ENCODE results near the gene PKNOX2. TPM values are rescaled to one million over a fixed set of nuclear protein-coding genes. Genes with fewer than 3 reads are reported as not detected.

The PKNOX2 gene
- total and polyA plus RNA-seq, 9 of the 15 experiments (the other 6 are each of a cell fraction or from before 2014, with no cell fraction given) = not detected

DNA sequence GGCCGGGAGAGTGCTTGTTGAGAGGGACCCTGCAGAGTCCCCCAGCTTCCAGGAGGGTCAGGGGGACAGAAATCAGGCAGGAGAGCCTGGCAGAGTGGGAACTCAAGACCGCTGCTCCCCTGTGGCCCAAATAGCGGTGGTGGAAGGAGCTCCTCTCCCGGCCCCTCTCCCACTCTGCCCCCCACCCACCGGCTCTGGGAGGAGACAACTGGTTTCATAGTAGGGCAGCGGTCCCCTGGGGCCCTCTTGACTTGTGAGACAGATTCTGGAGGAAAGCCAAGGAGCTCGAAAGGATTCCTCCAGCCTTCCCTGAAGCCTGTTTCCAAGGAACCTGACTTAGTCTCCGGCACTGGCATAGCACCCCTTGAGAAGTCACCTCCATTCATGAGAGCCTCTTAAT lies 10.1 kb downstream of the PKNOX2 start:
- H3K9ac ChIP-seq (ENCODE audit: insufficient read depth in 1 of 2, low read depth in 2 of 2, low read length in 2 of 2) = no peak overlapping the region
- H3K4me1 ChIP-seq (replicated peaks in 1 of 2; ENCODE audit: control insufficient read depth in 2 of 2, insufficient read depth in 2 of 2, low read length in 2 of 2) = peaks cover 0 to 2% of the 10 kb centered on the region in 2 experiments; a peak in 2 of 5 replicates
- H3K36me3 ChIP-seq (ENCODE audit: control insufficient read depth, insufficient read depth, low read length) = no peaks in the 10 kb centered on the region
- peaks cover 3% of the 10 kb centered on the region for H3K9me1 ChIP-seq (ENCODE audit: control insufficient read depth, insufficient read depth, low read length)
- no peak for FAIRE-seq
- no peaks in the 10 kb centered on the region for H4K20me1 ChIP-seq (replicated peaks; ENCODE audit: control insufficient read depth, insufficient read depth, low read length)
- ChIA-PET CTCF (ENCODE audit: low intra/inter-chr PET ratio) (no interaction called here), POLR2A (interaction anchor here (1.9 kb wide), 1 partner anchor 30 kb away, joined by 8 read pairs; no protein-coding TSS in a partner anchor)
- intact Hi-C loops (cut with micrococcal nuclease) = no loop called here
- H3K9me3 ChIP-seq (replicated peaks; ENCODE audit: control insufficient read depth, insufficient read depth, low read depth, low read length) = no peaks in the 10 kb centered on the region
- peaks cover 49 to 80% of the 10 kb centered on the region in 2 experiments for H3K27me3 ChIP-seq (ENCODE audit: control insufficient read depth in 2 of 2, insufficient read depth in 2 of 2, low read length in 2 of 2)
- no peak overlapping the region for H3K27ac ChIP-seq (ENCODE audit: extremely low read depth, low read depth, low read length)
- in situ Hi-C loops (cut with MboI) = no loop called here
- no peak overlapping the region for H2AFZ ChIP-seq (ENCODE audit: low read depth, low read length)
- no TSS peak for BruUV-seq (replicated peaks)
- no peak overlapping the region for H3K4me3 ChIP-seq
- no peak overlapping the region for H3K4me2 ChIP-seq (ENCODE audit: insufficient read depth, low read length)
- no peaks in the 10 kb centered on the region for H3K79me2 ChIP-seq (ENCODE audit: control insufficient read depth, insufficient read depth, low read length)
- DNase-seq (ENCODE audit: extremely low read depth in 1 of 4, low spot score in 3 of 4) = no peak
- no peak for ATAC-seq
- WGBS (ENCODE audit: insufficient coverage, low coverage, missing lambda C conversion rate) = 2% methylated on average over 8 of the region's 8 CpGs
- no peak for TF ChIP-seq SPI1 (IDR thresholded peaks at IDR 0.05; ENCODE audit: borderline replicate concordance, low read depth, low read length)
- TF ChIP-seq RBBP5 (IDR thresholded peaks at IDR 0.05; ENCODE audit: borderline replicate concordance, insufficient read depth, low read length, poor library complexity, severe bottlenecking) = no peak
- TF ChIP-seq TOE1 (IDR thresholded peaks at IDR 0.05; ENCODE audit: borderline replicate concordance) = no peak
- TF ChIP-seq TOE1 (CRISPR knock-in tag; IDR thresholded peaks at IDR 0.05; ENCODE audit: borderline replicate concordance, low read depth) = no peak
- TF ChIP-seq MTF1 (CRISPR knock-in tag; IDR thresholded peaks at IDR 0.05; ENCODE audit: borderline replicate concordance) = no peak
- TF ChIP-seq, protein P1, sequence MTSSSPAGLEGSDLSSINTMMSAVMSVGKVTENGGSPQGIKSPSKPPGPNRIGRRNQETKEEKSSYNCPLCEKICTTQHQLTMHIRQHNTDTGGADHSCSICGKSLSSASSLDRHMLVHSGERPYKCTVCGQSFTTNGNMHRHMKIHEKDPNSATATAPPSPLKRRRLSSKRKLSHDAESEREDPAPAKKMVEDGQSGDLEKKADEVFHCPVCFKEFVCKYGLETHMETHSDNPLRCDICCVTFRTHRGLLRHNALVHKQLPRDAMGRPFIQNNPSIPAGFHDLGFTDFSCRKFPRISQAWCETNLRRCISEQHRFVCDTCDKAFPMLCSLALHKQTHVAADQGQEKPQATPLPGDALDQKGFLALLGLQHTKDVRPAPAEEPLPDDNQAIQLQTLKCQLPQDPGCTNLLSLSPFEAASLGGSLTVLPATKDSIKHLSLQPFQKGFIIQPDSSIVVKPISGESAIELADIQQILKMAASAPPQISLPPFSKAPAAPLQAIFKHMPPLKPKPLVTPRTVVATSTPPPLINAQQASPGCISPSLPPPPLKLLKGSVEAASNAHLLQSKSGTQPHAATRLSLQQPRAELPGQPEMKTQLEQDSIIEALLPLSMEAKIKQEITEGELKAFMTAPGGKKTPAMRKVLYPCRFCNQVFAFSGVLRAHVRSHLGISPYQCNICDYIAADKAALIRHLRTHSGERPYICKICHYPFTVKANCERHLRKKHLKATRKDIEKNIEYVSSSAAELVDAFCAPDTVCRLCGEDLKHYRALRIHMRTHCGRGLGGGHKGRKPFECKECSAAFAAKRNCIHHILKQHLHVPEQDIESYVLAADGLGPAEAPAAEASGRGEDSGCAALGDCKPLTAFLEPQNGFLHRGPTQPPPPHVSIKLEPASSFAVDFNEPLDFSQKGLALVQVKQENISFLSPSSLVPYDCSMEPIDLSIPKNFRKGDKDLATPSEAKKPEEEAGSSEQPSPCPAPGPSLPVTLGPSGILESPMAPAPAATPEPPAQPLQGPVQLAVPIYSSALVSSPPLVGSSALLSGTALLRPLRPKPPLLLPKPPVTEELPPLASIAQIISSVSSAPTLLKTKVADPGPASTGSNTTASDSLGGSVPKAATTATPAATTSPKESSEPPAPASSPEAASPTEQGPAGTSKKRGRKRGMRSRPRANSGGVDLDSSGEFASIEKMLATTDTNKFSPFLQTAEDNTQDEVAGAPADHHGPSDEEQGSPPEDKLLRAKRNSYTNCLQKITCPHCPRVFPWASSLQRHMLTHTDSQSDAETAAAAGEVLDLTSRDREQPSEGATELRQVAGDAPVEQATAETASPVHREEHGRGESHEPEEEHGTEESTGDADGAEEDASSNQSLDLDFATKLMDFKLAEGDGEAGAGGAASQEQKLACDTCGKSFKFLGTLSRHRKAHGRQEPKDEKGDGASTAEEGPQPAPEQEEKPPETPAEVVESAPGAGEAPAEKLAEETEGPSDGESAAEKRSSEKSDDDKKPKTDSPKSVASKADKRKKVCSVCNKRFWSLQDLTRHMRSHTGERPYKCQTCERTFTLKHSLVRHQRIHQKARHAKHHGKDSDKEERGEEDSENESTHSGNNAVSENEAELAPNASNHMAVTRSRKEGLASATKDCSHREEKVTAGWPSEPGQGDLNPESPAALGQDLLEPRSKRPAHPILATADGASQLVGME (CRISPR knock-in tag; IDR thresholded peaks at IDR 0.05) = no peak
- no peak for TF ChIP-seq ARID1B (IDR thresholded peaks at IDR 0.05)
- TF ChIP-seq, protein P2, sequence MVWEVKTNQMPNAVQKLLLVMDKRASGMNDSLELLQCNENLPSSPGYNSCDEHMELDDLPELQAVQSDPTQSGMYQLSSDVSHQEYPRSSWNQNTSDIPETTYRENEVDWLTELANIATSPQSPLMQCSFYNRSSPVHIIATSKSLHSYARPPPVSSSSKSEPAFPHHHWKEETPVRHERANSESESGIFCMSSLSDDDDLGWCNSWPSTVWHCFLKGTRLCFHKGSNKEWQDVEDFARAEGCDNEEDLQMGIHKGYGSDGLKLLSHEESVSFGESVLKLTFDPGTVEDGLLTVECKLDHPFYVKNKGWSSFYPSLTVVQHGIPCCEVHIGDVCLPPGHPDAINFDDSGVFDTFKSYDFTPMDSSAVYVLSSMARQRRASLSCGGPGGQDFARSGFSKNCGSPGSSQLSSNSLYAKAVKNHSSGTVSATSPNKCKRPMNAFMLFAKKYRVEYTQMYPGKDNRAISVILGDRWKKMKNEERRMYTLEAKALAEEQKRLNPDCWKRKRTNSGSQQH (CRISPR knock-in tag; IDR thresholded peaks at IDR 0.05) = no peak
- no peak for TF ChIP-seq IFI16 (CRISPR knock-in tag; IDR thresholded peaks at IDR 0.05)
- TF ChIP-seq, protein P3, sequence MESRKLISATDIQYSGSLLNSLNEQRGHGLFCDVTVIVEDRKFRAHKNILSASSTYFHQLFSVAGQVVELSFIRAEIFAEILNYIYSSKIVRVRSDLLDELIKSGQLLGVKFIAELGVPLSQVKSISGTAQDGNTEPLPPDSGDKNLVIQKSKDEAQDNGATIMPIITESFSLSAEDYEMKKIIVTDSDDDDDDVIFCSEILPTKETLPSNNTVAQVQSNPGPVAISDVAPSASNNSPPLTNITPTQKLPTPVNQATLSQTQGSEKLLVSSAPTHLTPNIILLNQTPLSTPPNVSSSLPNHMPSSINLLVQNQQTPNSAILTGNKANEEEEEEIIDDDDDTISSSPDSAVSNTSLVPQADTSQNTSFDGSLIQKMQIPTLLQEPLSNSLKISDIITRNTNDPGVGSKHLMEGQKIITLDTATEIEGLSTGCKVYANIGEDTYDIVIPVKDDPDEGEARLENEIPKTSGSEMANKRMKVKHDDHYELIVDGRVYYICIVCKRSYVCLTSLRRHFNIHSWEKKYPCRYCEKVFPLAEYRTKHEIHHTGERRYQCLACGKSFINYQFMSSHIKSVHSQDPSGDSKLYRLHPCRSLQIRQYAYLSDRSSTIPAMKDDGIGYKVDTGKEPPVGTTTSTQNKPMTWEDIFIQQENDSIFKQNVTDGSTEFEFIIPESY (CRISPR knock-in tag; IDR thresholded peaks at IDR 0.05) = no peak
- TF ChIP-seq SRF (CRISPR knock-in tag; IDR thresholded peaks at IDR 0.05) = no peak
